GM21529 (cell line): ENCODE measurements around the gene CACNA1C.

Source experiments
- ATAC-seq: cut with Tn5 transposase; IDR thresholded peaks from one replicate; pipeline ENCODE4 v1.9.1; 2021; ENCODE audit not compliant: unreplicated experiment

The CACNA1C gene

DNA sequence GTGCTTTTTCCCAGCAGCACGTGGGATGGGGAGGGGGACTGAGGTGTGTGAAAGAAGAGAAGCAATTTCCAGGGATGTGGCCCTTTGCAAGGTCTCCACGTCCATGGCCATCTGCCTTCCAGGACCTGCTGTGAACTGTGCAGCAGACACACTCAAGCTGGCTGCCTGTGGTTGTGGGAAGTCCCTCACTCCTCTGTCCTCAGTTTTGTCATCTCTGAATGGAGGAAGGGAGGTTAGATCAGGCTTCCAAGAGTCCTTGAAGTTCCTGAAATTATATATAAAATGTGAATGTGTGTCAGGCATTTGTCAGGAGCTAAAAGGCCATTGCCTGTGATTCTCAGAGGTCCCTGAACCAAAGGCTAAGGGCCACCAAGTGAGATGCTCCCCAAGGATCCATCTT, 328.2 kb downstream of the CACNA1C start:
- ATAC-seq, result no peak

DNA sequence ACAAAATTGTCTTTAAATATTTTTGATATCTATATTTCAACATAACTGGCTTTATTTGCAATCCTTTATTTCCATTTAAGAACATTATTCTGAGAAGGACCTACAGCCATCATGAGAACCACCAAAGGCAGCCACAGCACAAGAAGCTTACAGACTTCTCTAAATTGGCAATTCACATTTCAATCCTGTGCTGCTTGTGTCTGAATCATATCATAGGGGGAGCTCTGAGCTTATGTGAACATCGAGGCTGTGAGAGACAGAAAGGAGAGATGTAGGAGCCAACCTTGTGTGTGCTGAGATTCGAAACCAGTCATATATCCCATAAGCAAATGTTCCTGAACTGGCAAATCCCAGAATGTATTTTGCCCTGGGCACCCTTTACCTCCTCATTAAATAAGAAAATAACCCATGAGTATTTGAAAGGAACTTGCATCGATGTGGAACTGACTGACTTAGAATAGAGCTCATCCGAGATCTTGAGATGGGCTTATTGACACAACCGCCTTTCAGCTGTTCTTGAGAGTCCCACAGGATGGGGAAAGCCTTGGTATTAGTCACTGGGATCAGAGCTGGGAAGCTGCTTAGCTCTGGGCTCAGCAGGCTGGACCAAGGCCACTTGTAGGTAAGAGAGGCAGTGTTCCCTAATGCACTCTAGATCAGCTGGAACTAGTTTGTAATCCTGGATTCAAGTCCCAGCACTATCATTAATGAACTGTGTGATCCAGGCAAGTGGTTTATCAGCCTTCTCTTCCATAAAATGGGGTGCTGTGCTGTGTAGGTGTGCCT, 329.8 kb downstream of the CACNA1C start:
- ATAC-seq, result no peak

DNA sequence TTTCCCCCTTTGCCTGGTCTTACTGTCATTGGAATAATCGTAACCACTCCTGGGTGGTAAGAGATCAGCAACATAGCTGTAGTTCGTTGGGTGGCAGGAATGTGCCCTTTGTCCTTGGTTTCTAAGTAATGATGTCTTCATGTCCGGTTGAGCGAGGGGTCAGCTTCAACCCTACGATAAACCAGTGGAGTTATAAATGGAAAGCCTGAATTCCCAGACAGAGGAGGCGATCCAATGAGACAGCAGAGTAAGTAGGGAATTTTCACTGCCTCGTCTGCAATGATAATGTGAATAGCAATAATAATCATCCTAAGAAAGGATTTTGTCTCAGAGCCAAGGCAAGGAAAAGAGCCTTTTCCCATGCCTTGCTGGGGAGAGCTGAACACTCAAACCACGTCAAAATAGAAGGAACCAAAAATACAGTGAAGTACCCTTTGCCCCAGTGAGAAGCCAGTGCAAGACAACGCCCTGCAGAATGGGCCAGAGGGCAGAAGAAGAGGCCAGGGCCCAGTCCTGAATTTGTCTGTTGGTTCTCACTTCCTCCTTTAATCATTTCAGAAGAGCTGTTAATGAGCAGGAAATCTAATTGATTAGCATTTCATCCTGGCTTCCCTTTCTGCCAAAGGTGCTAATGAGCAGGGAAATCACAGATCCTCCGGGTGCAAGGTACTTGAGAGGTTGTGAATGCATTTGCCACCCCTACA, 330.7 kb downstream of the CACNA1C start:
- no peak for ATAC-seq

DNA sequence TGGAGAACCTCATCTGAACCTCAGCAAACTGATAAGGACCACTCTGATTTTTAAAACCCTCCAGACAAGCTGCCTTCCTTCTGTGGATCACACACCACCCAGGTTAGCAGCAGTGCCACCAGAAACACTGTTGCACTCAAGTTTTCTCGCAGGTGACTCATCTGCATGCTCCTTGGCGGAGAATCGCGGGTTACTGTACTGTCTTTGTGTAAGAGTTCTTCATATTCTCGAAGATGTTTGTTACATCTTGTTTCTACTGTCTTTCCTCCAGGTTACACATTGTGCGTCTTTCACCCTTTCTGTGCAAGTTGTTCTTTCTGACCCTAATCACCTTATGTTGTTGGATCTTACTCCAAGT, 331.2 kb downstream of the CACNA1C start:
- no peak for ATAC-seq

DNA sequence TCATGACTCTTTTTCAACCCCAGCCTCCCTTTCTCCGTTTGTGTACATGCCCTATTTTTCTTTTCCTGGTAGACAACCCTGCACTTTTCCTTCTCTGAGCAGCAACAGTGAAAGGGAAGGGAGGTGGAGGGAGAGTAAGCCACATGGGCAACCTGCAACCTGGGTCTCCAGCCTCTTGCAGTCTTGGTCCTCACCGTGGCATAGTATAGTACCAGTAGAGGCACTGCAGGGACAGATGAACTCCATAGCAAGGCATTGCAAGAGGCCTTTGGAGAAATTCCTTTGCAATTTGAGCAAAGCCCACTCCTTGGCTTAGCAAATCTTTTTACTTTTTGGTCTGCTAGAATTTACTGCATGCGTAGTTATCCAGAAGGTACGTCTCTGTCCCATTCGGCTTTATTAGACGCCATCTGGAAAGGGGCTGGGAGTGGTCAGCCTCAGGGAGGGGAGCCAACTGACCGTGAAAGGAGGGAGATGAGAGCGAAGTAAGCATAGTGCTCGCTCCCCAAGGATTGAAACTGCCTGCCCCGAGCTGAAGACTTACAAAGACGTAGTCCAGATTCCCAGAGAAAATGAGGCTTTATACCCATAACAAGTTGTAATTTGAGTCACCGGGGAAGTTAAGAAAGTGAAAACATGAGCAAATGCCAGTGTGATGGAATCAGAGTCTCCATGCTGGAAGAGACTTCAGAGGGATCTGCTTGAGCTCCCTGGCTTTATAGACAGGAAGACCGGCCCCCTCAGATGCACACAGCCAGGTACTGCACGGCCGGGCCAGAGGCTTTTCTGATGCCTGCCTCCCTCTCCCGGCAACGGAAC, 332.0 kb downstream of the CACNA1C start:
- no peak for ATAC-seq

DNA sequence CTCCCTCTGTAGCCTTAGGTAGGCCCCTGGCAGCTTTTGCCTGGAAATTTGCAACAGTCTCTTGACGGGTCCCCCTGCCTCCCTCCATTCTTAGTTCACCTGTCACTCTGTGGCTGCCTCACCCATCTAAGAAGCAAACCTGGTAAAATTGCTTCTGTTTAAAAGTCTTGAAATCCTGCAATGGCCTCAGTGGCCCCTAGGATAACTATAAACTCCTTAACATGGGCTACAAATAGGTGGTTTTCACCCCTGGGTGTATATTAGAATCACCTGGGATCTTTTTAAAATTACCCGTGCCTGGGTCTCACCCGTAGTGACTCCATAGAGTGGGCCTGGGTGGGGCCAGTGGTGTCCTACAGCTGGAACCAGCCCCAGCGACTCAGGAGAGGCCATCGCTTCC, 332.7 kb downstream of the CACNA1C start:
- ATAC-seq, result no peak

DNA sequence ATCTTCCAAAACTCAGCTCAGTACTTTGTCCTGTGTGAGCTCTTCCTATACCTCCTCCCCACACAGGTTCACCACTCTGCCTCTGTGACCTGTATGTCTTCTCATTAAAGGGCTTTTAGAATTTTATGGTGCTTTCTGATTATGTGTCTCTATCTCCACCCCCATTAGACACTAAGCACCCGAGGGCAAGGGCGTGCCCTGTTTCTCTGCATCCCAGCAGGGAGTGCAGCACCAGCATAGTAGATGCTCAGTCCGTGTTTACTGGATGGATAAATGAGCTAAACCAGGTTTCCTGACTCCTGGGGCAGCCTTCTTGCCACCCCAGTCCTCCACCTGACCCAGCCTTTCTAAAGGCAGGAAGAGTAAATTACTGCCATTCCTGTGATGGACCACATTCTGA, 333.8 kb downstream of the CACNA1C start:
- ATAC-seq, result no peak

DNA sequence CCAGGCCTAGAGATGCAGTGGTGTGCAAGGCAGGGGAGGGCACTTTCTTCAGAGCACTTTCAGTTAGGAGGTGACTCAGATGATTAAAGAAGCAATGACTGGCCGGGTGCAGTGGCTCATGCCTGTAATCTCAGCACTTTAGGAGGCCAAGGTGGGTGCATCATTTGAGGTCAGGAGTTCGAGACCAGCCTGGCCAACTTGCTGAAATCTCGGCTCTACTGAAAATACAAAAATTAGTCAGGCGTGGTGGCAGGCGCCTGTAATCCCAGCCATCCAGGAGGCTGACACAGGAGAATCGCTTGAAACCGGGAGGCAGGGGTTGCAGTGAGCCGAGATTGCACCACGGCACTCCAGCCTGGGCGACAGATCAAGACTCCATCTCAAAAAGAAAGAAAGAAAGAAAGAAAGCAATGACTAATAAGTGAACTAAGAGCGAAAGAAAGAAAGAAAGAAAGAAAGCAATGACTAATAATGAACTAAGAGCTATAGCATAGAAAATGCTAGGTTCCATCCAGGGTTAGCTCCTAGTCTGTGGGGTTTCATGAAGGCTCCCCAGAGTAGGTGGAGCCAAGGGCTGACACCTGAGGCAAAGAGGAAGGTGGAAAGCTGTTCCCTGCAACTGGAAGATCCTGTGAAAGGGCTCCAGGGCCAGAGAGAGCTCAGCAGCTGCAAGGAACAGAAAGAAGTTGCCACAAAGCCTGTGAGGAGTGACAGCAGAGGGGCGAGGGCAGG, 334.5 kb downstream of the CACNA1C start:
- peak; percentile 86 for ATAC-seq

DNA sequence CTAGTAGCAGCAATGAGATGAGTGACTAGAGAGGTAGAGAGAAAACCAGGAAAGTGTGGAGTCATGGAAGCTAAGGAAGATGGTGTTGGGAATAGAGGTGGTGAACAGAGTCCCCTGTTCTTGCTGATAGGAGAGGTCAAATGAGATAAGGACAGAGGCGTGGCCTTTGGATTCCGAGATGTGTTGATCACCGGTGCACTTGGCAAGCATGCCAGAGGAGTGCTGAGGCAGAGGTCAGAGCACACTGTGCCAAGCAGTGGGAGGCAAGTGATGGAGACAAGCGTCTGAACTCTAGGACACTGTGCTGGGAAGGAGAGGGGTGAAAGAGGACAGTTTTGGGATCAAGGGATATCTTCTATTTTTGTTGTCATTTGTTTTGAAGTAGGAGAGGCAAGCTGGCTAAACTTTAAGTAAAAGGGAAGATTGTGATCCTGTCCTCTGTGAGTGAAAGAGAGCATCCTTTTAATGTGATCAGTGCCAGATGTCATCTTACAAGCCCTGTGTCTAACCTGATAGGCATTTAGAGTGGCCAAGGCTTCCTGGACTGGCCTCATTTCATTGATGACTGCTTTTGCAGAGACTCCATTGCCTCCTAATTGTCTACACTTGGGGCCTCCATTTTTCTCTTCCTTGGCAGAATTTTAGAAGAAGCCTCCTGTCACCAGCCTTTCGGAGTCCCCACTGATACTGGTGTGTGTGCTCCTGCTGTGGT, 336.4 kb downstream of the CACNA1C start:
- no peak for ATAC-seq

DNA sequence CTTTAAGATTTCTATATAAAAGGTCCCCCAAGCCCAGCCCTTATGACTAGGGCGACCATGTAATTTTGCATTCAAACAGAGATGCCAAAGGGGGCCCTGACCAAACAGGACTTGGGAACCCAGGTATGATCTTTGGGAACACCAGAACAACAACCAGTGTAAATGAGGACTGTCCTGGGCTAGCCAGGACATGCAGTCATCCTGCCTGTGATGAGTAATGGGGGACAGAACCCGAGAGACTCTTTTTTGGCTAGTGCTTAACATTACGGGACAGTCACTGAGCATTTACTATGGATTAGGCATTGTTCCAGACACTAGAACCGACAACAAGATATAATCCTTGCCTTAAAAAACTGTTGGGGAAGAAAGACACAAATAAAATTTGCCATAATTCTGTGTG, 337.3 kb downstream of the CACNA1C start:
- no peak for ATAC-seq

DNA sequence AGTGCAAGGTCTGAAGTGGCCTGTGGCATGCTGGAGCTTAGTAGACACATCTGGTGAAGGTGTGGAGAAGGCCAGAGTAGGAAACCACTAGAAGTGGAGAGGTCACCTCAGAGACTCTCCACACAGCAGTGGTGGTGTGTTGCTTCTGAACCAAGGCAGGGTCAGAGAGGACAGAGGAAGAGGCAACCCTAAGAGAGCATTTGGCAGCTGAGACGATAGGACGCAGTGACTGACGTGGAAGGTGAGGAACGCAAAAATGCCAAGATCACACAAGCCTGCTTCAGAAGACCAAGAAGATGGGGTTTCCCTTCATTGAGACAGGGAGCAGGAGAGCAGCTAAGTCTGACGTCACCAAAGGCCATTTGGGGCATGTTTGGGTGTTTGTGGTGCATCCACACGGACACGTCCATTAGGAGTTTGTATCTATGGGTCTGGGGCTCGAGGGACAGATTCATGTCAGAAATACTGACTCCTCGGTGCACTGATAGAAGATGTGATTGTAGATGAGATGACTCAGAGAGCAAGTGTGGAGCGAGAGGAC, 338.1 kb downstream of the CACNA1C start:
- no peak for ATAC-seq

DNA sequence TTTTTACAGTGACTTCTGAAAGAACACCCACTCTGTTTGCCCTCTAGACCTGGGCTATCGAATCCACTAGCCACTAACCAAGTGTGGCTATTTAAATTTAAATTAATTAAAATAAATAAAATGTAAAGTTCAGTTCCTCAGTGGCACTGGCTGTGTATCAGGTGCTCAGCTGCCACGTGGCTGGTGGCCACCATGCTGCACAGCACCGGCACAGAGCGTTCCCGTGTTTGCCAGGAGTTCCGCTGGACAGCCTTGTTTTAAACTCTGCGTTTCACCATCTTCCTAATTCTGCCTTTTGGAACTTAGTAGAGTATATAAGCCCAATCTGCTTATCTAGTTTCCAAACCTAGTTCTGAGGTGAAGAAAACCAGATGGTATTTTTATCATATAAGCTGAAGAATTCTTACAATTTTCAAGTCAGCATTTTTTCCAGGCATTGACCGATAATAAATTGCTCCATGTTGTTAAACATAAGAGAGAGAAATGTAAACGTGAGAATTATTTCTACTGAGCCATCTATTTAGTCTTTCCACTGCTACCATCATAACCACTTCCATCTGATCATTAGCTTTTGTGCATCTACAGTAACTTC, 339.0 kb downstream of the CACNA1C start:
- no peak for ATAC-seq

DNA sequence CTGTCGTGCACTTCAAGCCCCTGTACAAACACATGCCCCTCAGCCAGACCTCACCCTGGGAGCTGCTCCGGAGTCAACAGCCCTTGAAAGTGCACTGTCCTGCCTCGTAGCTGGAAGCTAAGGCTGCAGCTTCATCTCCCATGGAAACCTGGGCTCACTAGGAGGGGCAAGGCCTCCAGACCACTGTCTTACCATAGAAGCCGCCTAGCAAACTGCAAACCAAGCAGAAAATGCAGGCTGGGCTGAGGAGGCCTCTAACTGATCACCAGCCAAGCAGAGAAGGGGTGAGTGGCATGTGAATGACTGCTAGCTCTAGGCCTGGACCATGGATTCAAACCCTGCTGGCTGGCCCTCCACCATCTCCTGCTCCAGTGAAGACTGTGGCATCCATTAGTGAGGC, 340.2 kb downstream of the CACNA1C start:
- no peak for ATAC-seq

DNA sequence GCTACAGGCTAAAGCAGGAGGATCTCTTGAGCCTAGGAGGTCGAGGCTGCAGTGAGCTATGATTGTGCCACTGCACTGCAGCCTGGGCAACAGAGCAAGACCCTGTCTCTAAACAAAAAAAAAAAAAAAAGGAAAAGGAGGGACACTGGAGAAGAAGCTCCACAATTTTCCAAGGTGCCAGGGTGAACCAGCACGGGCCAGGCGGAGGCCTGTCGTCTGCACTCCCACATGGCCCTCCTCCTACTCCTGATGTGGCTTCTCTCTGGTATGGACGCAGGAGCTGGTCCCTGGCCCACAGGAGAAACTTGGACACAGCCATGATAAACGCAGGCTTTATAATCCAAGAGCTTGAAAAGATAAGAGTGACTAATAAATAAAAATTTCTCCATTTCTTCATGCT, 341.2 kb downstream of the CACNA1C start:
- ATAC-seq, result no peak

DNA sequence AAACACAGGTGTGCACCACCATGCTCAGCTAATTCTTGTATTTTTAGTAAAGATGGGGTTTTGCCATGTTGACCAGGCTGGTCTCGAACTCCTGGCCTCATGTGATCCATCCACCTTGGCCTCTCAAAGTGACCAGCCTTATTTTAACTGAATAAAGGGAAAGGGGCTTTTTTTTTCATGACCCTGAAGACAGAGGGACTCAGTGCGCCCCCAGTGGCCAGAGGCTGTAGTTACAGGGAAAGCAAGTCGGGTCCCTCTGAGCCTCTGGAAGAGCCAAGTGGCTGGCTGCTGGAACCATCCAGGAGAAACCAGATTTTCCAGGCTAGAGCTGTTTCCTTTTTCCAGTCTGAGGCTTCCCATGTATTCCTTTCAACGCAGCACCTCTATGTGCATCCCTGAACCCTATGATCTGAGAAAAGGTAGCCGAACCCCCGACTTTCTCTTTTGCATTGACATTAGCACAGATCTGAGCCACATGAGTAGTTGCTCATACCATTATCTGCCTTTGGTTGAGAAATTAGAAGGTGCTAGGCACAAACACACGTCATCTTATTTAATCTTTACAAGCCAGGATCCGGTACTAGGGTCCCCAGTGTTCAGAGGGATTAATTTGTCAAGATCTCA, 342.7 kb downstream of the CACNA1C start:
- ATAC-seq, result no peak

DNA sequence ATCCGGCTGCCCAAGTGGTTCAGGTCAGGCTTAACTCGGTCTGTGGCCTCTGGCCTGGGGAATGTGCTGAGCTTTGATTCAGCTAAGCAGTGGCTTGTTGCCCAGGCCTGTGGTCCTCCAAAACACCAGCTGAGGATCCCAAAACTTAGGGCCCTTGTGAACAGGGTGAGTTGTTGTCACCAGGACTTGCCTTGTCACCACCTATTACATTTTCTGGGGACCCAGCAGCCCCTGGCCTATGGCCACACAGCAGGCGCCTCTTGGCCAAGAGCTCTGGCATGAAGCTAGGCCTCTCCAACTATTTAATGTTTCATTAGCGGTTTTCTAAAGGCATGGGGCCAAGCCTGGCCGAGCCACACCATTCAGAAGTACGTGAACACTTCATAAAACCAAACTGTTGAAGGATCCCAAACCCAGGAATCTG, 343.7 kb downstream of the CACNA1C start:
- ATAC-seq, result no peak

DNA sequence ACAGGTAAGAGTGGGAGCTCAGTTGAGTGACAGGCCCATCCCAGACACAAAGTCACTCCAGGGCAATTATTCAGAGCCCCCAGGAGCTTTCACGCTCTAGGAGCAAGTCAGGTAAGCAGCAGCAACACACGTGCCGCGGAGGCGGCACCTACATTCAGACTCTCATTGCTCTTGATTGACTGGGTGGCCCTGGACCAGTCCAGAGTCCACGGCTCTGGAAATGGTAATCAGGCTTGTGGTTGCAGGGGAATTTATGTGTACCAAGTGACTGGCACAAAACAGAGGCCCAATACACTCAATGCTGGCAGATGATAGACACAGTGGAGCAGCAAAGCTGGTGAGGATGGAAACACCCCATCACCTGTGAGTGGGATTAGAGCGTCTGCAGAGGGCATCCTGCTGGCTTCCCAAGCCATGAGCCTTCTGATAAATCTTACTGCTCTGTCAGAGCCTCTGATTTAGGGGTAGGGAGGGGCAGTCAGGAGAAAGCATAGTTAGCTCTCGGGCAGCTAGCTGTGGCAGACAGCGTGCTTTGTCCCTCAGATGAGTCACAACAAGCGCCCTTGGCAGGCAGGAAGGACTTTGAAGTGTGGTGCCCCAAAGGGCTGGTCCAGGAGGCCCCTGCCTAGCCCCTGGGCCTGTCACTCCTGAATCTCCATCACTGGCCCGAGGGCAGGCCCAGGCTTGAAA, 344.7 kb downstream of the CACNA1C start:
- ATAC-seq, result no peak

DNA sequence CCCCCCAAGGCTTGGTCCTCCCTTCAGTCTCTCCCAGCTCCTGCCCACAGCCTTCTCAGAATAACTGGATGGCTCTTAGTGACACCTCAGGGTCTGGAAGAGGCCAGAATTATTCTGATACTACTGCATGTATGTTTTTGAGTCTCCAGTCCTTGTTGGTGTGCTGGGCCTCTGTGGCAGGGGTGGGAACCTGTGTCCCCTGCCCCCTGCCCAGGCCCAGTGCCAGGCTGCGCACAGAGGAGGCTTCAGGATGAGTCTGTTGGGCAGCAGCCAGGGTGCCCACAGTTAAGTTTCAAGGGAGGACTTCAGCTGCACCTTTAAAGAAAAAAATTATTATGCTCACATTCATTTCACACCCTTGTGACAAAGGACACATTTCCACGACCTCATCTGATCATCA, 348.3 kb downstream of the CACNA1C start:
- ATAC-seq, result no peak

DNA sequence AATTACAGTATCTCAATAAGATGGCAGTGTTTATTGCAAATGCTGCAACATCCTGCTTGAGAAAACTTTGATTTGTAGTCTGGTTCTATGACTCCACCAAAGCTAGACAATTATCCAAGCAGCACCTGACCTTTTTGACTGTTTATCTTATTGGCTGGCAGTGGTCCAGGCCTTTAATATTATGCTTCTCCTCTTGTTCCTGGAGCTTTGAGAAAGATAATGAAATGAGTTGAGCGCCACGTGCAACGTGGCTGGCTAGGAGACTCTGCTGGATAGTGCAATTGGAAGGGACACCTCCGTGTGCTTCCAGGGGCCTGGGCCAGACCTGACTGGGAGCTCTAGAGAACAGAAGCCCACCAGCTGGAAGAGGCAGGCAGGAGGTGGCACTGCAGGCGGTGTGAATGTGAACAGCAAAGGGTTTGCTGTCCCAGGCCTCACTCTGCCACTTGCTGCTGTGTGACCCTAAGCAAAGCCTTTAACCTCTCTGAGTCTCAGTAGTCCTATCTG, 349.3 kb downstream of the CACNA1C start:
- no peak for ATAC-seq
